Stimulated activated CD4-positive, alpha-beta T cell treated with anti-CD3 and anti-CD28 coated beads, Interleukin-12 subunit alpha, Interleukin-12 subunit beta, amount 100 ng/mL, for 24 hours (primary cell): ENCODE measurements around the gene ACADM.
"Not testable (repeated sequence)": the region's sequence is repeated elsewhere in the genome, so short reads cannot be mapped to it uniquely, and the experiment has no call there.

Experiments
- DNase-seq, 2 experiments: peaks; one replicate each; pipeline ENCODE4 v3.0.0-alpha.2; 2020; ENCODE audit warnings: low read depth in 2 of 2

The ACADM gene

DNA sequence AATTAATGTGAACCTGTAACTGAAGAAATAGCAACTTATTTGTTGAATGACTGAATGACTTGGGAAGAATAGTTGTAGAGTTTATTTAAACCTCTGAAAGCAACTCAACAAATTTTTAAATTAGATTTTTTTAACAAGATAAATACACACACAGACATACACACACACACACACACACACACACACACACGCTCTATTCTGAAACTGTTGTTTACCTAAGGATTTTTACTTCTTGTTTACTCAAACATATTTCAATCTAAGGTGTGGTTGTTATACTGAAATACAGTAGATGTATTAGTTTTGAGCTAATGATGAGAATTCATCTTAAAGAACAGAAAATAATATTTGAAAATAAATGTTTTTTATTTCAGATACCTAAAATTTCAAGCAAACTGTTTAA, 11.5 kb downstream of the ACADM start:
- no peak for DNase-seq

DNA sequence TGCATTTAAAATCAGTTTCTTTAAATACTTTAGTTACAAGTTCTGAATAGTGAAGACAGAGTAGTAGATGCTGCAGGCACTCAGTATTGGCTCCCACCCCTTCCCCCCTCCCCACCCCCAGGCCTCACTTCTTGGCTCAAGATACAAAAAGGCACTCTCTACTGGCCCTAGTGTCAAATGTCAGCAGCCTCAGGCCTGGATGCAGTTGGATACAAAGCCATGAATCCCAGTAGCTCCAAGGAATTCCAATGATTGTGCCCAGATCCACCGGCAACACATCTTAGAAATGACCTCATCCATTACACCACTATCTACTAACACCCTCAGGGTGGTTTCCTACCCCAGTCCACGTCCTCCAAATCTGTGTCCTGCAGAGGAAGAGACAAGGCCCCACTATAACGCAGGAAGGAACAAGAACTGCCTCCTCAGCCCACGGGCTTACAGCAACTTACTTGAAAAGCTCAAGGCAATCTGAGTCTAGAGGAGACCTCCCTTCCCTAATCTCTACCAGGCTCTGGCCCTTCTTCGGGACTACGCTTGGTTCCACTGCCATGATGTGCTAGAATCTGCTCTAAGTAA, 17.6 kb downstream of the ACADM start:
- no peak for DNase-seq

DNA sequence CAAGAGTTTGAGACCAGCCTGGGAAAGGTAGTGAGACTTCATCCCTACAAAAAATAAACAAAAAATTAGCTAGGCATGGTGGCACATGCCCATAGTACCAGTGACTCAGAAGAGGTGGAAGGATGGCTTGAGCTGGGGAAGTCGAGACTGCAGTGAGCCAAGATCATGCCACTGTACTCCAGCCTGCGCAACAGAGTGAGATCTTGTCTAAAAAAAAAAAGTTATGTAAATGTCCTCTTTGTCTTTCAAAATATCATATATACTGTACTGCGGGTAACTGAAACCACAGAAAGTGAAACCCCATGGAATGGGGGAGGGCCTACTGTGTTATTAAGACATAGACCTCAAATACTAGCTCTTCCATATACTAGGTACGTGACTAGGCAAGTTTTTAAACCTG, 20.8 kb downstream of the ACADM start:
- no peak for DNase-seq

DNA sequence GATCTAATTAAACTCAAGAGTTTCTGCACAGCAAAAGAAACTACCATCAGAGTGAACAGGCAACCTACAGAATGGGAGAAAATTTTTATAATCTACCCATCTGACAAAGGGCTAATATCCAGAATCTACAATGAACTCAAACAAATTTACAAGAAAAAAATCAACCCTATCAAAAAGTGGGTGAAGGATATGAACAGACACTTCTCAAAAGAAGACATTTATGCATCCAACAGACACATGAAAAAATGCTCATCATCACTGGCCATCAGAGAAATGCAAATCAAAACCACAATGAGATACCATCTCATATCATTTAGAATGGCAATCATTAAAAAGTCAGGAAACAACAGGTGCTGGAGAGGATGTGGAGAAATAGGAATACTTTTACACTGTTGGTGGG, 32.7 kb downstream of the ACADM start:
- not testable (repeated sequence) for DNase-seq

DNA sequence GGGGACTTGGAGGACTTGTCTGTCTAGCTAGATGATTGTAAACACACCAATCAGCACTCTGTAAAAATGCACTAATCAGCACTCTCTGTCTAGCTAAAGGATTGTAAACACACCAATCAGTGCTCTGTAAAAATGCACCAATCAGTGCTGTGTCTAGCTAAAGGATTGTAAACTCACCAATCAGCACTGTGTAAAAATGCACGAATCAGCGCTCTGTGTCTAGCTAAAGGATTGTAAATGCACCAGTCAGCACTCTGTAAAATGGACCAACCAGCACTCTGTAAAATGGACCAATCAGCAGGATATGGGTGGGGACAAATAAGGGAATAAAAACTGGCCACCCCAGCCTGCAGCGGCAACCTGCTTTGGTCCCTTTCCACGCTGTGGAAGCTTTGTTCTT, 34.0 kb downstream of the ACADM start:
- DNase-seq = not testable (repeated sequence)

DNA sequence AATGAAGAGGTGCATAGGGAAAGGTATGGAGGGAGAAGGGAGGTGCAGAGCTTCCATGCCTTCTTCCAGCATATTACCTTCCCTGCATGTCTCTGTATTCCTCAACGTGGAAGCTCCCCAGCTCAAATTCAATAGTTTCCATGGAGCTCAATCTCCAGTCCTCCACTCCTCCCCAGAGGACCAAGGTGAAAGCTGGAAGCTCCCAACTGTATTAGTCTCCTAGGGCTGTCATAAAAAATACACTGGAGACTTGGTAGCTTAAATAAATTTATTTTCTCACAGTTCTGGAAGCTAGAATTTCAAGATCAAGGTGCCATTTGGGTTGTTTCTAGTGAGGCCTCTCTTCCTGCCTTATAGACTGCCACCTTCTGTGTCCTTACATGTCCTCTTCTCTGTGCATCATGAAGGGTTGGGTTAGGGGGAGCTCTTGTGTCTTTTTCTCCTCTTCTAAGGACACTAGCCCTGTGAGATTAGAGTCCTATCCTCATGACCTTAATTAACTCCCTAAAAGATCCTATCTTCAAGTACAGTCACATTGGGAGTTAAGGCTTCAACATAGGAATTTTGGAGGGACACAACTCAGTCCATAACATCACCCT, 39.6 kb downstream of the ACADM start:
- no peak for DNase-seq

DNA sequence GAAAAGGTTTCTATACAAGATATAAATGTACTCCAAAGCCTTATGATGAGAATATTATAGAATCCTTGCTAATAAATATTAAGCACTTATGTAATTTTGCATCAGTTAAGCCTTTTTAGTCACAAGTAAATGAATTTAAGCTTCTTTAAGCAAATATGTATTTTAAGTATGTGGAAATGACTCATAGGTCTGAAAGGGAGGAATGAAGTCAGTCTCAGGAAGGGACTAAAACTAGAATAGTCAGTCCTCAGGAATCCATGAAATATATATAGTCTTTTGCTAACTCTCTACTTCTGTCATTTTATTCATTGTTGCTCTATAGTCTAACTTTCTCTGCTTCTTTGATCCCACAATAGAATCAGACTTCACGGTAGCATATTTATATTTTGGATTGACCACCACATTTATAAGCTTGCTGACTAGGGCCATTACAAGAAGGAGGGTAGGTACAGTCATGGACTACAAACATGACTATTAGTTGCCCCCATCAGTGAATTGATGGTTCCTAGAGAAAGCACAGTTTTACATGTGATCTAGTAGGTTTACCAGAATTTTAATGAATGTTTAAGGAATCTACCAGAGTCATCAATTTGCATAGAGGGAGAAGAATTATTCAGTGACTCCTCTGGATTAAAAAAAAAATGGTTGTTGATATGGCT, 41.3 kb downstream of the ACADM start:
- DNase-seq = no peak

DNA sequence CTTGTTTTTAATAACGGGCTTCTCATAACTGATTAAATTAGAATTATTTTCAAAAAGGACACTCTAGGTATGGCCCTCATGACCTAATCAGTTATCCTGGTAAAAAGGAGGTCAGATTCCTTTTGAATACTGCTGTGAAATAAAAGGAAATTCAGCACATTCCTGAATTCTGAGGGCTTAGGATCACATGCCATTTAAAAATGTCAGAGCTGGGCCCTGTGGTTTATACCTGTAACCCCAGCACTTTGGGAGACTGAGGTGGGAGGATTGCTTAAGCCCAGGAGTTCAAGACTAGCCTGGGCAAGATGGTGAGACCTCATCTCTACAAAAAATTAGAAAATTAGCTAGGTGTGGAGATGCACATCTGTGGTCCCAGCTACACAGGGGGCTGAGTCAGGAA, 43.5 kb downstream of the ACADM start:
- no peak for DNase-seq

DNA sequence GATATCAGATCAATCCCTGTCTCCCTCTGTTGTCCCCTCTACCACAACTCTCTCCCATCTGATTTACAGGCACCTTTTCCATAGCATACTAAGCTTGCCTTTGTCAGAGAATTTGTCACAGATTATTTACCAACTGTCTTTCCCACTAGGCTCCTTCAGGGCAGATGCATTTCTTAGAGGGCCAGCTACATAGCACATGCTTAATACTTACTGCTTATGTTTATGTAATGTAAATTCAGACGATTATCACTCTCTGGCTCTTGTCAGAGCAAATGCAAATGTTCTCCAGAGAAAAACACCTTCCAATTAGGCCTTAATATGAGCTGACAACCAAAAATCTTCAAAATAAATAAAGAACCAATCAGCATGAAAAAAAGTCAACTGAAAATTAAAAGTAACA, 46.3 kb downstream of the ACADM start:
- no peak for DNase-seq

DNA sequence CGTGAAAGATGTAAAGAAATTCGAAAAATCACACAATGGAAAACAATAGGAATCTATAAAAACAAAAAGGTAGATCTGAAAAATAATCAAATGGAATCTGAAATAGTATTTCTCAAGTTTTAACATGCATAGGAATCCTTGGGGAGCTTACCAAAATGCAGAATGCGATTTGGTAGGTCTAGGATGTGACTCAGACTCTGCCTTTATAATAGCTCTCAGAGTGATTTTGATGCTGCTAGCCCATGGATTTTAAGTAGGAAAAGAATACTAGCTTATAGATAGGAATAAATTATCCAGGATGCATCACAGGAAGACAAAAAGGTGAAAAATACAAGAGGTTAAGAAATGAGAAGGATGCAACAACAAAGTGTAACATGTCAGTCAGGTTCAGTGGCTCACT, 47.5 kb downstream of the ACADM start:
- DNase-seq = no peak

DNA sequence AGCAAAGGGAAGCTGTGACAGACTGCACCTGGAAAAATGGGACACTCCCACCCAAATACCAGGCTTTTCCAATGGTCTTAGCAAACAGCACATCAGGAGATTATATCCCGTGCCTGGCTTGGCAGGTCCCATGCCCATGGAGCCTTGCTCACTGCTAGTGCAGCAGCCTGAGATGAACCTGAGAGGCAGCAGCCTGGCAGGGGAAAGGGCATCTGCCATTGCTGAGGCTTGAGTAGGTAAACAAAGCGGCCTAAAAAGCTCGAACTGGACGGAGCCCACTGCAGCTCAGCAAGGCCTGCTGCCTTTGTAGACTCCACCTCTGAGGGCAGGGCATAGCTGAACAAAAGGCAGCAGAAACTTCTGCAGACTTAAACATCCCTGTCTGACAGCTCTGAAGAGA, 53.3 kb downstream of the ACADM start:
- DNase-seq = not testable (repeated sequence)

DNA sequence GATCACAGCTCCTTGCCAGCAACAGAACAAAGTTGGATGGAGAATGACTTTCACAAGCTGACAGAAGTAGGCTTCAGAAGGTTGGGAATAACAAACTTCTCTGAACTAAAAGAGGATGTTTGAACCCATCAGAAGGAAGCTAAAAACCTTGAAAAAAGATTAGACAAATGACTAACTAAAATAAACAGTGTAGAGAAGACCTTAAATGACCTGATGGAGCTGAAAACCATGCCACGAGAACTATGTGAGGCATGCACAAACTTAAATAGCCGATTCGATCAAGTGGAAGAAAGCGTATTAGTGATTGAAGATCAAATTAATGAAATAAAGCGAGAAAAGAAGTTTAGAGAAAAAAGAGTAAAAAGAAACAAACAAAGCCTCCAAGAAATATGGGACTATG, 54.2 kb downstream of the ACADM start:
- DNase-seq = not testable (repeated sequence)

DNA sequence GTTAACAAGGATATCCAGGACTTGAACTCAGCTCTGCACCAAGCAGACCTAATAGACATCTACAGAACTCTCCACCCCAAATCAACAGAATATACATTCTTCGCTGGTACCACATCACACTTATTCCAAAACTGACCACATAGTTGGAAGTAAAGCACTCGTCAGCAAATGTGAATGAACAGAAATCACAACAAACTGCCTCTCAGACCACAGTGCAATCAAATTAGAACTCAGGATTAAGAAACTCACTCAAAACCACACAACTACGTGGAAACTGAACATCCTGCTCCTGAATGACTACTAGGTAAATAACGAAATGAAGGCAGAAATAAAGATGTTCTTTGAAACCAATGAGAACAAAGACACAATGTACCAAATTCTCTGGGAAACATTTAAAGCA, 55.7 kb downstream of the ACADM start:
- DNase-seq = not testable (repeated sequence)

DNA sequence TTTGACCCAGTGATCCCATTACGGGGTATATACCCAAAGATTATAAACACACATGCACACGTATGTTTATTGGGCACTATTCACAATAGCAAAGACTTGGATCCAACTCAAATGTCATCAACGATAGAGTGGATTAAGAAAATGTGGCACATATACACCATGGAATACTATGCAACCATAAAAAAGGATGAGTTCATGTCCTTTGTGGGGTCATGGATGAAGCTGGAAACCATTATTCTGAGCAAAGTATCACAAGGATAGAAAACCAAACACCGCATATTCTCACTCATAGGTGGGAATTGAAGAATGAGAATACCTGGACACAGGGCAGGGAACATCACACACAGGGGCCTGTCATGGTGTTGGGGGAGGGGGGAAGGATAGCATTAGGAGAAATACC, 59.4 kb downstream of the ACADM start:
- DNase-seq = not testable (repeated sequence)

DNA sequence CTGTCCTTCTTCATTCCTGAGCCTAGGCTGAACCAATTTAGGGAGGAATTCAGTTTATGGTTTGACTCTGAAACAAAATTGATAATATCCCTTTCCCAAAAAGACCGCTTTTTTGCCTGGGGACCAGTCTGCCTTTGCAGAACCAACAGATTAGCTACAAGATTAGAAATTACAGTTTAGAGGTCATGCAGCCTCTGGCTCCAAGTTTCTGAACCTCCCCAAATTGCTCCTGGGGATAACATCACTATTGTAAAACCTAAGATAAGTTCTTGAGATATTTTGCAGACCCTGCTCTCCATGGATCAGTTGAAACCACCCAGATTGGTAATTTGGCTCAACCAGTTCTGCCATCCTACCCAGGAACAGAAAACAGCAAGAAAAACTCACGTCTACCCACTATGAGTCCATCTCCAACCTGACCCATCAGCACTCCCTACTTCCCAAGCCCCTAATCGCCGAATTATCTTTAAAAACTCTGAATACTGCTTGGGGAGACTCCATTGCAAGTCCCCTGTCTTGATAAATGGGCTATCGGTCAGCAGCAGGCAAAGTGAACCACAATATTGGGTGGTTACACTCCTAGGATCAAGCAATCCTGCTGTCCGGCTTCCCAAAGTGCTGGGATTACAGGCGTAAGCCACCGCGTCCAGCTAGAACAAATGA, 60.9 kb downstream of the ACADM start:
- DNase-seq = no peak

DNA sequence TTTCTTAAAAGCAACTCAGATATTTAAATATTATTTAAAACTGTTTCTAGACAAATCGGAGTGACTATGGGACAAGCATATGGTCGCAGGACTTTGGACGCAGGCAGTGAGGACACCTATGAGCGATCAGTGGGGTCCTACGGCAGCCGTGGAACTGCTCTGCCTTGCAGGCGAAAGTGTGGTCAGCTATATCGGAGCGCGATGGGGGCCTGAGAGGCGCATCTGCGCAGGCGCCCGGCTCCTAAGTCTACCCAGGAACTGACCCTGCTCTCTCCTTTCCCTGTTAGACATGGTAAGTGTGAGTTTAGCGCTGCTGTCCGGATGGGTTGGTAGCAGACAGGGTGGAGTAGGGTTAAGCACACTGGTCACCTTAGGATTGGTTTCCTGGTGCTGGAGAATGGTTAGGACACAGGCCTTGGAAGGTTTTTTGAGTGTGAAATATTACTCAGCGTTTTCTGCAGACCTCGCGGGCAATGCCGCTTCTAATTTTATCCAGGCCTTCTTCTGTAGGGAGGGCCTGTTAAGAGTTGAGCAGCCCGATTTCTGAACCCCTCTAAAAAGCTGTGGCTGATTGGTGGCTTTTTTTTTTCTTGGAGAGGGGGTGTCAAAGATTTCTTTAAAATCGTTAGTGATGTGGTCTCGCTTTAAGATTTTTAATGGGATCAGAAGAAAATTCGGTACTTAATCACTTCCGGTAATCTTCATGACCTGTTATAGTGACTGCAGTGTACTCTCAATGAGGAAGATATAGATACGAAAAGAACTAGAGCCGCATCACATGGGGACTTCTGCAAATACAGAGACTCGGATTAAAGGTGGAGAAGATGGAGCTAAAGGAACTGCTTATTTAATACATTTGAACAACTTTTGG, 61.7 kb downstream of the ACADM start, which contains the start of gene RABGGTB:
Gene RABGGTB (plus strand): TSS at position 274 of the 871 bp plus-strand sequence. CDS start 16 bp downstream, at position 290.
- peak; percentile 89 to 92 for DNase-seq

DNA sequence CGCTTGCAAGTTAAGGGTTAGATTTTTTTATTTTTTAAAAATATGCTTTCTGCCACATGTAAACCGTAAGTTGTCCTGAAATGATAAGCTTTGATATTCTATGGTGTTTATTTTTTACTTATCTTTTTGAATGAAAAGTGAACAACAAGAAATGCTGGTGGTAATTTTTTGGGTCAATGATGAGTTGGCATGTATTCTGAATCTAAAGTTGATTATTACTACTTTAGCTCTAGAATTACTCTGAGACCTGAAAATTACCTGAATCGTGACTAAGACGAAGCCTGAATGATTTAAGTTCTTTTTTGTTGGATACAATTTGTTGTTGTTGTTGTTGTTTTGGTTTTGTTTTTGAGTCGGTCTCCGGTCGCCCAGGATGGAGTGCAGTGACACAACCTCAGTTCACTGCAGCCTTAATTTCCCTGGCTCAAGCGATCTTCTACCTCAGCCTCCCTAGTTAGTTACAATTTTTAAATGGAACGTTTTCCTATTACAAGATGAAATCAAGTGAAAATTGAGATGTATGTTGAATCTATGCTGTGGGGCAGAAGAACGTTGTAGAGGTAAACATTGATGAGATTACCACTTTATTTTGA, 62.5 kb downstream of the ACADM start:
- no peak for DNase-seq

DNA sequence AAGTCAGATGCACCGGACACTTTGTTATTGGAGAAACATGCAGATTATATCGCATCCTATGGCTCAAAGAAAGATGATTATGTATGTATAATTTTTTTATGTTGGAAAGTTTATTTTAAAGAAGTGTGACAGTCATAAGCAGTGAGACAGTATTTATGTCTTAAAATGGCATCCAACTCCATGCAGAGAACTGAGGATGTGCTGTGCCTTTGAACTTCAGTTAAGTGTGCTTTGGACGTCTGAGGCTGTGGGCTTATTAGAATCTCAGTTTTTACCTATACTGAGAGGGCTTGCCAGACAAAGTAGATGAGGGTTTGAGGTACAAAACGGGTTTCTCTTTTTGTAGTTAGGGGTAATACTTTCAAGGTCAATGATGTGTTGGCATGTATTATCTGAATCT, 63.0 kb downstream of the ACADM start:
- DNase-seq = no peak

DNA sequence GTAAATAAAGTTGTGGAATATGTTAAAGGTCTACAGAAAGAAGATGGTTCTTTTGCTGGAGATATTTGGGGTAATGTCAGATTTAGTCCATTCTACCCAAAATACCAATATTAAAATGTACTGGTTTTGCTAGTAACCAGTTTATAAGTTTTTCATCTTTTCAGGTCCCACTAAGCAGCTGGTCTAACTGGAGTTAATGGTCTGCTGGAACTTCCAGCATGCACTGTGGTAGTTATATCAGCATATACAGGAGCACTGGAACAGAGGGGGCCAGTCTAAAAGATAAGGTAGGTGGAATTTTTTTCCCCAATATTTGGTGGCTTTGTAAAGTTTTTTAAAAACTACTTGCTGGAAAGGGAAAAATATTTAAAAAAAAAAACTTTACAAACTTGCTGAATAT, 65.5 kb downstream of the ACADM start:
- DNase-seq = no peak

DNA sequence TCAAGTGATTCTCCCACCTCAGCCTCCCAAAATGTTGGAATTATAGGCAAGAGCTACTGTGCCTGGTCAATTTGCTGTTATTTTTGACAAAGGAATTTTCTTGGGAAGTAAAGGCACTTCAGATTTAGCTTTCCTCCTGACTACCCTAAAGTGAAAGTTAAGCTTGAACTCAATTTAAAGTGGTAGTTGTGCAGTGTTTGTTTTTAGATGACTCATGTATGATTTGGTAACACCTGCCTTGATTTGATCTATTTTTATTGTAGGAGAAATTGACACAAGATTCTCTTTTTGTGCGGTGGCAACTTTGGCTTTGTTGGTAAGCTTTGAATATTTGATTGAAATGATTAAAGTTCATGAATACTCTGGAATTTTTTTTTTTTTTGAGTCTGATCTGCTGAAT, 66.5 kb downstream of the ACADM start:
- DNase-seq = no peak

DNA sequence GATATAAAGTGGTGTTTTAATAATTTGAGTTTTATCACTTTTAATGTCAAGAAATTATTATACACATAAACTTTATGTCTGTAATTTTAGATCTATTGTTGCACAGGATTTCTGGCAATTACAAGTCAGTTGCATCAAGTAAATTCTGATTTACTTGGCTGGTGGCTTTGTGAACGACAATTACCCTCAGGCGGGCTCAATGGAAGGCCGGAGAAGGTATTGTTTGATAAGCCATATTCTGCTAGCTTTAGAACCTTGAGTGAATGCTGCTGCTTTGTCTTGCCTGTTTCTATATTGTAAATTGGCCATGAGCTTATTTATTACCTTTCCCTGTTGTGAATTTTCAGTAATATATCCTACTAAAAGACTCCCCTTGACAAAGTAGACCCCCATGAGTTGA, 67.6 kb downstream of the ACADM start:
- no peak for DNase-seq

DNA sequence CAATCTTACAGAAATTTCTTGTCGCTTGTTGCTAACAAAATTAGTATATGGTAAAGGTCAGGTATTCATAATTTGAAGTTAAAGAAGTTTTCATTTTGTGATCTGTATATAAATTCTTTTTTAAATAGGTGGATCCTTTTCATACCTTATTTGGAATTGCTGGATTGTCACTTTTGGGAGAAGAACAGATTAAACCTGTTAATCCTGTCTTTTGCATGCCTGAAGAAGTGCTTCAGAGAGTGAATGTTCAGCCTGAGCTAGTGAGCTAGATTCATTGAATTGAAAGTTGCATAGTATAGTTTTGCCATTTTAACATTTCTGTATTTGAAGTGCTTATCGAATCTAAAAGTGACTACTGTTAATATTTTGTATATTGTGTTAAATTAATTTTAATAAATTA, 69.9 kb downstream of the ACADM start:
- no peak for DNase-seq
